Gastrocnemius medialis (tissue), 4 donors: ENCODE data around the gene ADIPOQ. TPM values are rescaled to one million over a fixed set of nuclear protein-coding genes. Genes with fewer than 3 reads are reported as not detected.
"Not testable (repeated sequence)": the region's sequence is repeated elsewhere in the genome, so short reads cannot be mapped to it uniquely, and the experiment has no call there.

Source experiments
- ATAC-seq, 2 donors: fragments of 150-250 bp; one replicate each; pipeline ENCODE4 v1.9.1; 2016
- DNase-seq, 2 donors: peaks; one replicate each; pipeline ENCODE4 v3.0.0-alpha.2; 2019
- H3K27ac ChIP-seq, 4 donors: fragments of 200-600 bp; sonication (generic); 1 replicate in 1 of 4; 2 replicates in 3 of 4; pipeline ENCODE4 v1.5.1; 2016 to 2018; ENCODE audit warnings: mild to moderate bottlenecking in 2 of 4, moderate library complexity in 1 of 4
- H3K27me3 ChIP-seq, 3 donors: fragments of 200-600 bp; sonication (generic) in 2 of 3; 1 replicate in 1 of 3; 2 replicates in 2 of 3; pipeline versions ENCODE4 v1.5.1 to v1.6.0; 2016 to 2019; ENCODE audit warnings: mild to moderate bottlenecking in 1 of 3, moderate library complexity in 1 of 3
- H3K36me3 ChIP-seq, 2 donors: fragments of 200-600 bp; sonication (generic) in 1 of 2; one replicate each; pipeline ENCODE4 v1.5.1; 2017 to 2018
- H3K4me1 ChIP-seq, 2 donors: fragments of 200-600 bp; sonication (generic) in 1 of 2; one replicate each; pipeline ENCODE4 v1.5.1; 2016 to 2017; ENCODE audit warnings: mild to moderate bottlenecking in 2 of 2
- H3K4me3 ChIP-seq, 4 donors: fragments of 200-600 bp; sonication (generic) in 3 of 4; 1 replicate in 1 of 4; 2 replicates in 3 of 4; pipeline ENCODE4 v1.5.1; 2016 to 2019; ENCODE audit warnings: mild to moderate bottlenecking in 2 of 4
- H3K9me3 ChIP-seq, 3 donors: fragments of 200-600 bp; sonication (generic) in 2 of 3; 1 replicate in 1 of 3; 2 replicates in 2 of 3; pipeline ENCODE4 v1.5.1; 2016 to 2019
- POLR2A ChIP-seq, 2 donors: fragments of 450-650 bp; IDR thresholded peaks; one replicate each; pipeline ENCODE4 v1.6.1; 2017; ENCODE audit warnings: antibody characterized with exemption in 2 of 2, mild to moderate bottlenecking in 2 of 2, moderate library complexity in 2 of 2
- in situ Hi-C, 4 donors: fragments of 200-750 bp; cut with MboI; loops; one replicate each; pipeline versions ENCODE4 v1.15.0 to v1.8.0; 2017; ENCODE audit warnings: low sequenced_read_pairs in 4 of 4
- intact Hi-C: fragments of 100-400 bp; cut with DNase I; formaldehyde crosslinking; loops from one replicate; pipeline ENCODE4 v1.15.1; 2023; ENCODE audit warnings: low total_unique reads
- total RNA-seq, 4 donors: library from RNA; depleted of rRNA; stranded (reverse); fragments of >200 nt; gene quantifications; one replicate each; pipeline versions ENCODE4 v1.1.0 to v1.2.3, GENCODE V29; 2016
- TF ChIP-seq, protein P1 (sequence below), 5 experiments: fragments of 450-650 bp in 3 of 5; fragments of 200-600 bp in 2 of 5; sonication (generic) in 2 of 5; IDR thresholded peaks in 4 of 5; conservative IDR thresholded peaks in 1 of 5; 1 replicate in 4 of 5; 2 replicates in 1 of 5; pipeline ENCODE4 v1.5.1; 2016 to 2019; ENCODE audit warnings: antibody characterized with exemption in 5 of 5, mild to moderate bottlenecking in 3 of 5, moderate library complexity in 3 of 5

ADIPOQ gene
- total RNA-seq, 4 donors from 2014 or later: 0.33 to 4.1 (median 1.8) TPM

DNA sequence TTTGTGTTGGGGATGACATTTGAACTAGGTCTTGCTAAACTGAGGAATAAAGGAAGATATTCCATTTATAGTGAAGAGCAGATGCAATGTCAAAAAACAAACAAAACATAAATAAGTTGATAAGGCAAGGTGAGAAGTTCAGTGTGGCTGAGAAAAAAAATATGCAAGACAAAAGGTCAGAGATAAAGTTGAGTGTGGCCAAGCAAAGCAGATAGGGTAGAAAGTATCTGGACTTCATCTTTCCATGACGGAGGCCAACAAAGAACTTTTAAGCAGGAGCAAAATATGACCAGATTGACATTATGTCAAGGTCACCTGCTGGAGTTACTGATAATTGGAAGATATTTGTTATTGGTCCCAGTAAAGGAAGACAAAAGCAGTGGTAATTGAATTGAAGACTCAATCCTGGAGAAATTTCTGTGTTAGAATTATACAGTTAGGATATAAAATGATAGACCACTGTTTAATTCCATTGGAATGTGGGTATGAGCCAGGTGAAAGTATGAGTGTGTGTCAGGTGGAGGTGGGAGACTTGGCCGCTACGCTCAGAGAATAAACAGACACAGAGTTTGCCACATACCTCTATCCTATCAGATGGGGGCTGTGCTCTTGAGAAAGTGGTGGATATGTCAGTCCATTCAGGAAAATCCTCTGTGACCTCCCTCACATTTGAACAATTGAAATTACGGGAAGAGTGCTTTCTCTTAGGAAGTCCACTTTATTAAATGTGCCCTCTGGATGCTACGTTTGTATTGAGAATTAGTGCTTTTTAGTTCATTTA, 28.1 kb downstream of the ADIPOQ start:
- no peak overlapping the region for H3K27ac ChIP-seq
- no peaks in the 10 kb centered on the region for H3K36me3 ChIP-seq
- no peak for TF ChIP-seq POLR2A (IDR thresholded peaks at IDR 0.05)
- TF ChIP-seq, protein P1, sequence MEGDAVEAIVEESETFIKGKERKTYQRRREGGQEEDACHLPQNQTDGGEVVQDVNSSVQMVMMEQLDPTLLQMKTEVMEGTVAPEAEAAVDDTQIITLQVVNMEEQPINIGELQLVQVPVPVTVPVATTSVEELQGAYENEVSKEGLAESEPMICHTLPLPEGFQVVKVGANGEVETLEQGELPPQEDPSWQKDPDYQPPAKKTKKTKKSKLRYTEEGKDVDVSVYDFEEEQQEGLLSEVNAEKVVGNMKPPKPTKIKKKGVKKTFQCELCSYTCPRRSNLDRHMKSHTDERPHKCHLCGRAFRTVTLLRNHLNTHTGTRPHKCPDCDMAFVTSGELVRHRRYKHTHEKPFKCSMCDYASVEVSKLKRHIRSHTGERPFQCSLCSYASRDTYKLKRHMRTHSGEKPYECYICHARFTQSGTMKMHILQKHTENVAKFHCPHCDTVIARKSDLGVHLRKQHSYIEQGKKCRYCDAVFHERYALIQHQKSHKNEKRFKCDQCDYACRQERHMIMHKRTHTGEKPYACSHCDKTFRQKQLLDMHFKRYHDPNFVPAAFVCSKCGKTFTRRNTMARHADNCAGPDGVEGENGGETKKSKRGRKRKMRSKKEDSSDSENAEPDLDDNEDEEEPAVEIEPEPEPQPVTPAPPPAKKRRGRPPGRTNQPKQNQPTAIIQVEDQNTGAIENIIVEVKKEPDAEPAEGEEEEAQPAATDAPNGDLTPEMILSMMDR (IDR thresholded peaks at IDR 0.05 in 4 of 5, conservative IDR thresholded peaks at IDR 0.05 in 1 of 5): no peak
- H3K4me1 ChIP-seq: no peaks in the 10 kb centered on the region
- DNase-seq: no peak
- H3K9me3 ChIP-seq: no peaks in the 10 kb centered on the region
- no peak for ATAC-seq
- intact Hi-C loops: no loop called here
- in situ Hi-C loops: no loop called here
- no peaks in the 10 kb centered on the region for H3K27me3 ChIP-seq
- H3K4me3 ChIP-seq: no peak overlapping the region

DNA sequence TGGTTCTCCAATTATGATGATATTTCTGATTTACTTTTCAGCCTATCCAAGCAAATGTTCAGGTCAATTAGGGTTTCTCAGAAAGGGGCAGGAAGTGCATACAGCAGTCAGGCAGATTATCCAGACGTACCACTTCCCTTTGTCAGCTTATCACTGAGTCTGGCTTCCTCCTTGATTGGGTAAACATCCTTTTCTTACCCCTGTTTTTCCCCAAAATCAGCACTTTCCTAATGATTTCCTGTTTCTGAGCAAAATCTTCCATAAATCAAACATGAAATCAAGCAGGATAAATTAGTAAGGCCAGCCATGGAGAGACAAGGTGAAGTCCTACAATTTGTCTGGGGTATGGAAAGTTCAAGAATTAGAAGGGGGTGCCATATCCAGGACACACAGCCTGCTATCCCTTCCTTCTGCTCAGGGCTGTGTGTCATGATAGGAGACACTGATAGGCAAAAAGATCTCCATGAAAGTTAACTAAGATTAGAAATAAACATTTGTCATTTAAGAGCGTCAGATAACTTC, 29.0 kb downstream of the ADIPOQ start:
- TF ChIP-seq, protein P1 (IDR thresholded peaks at IDR 0.05 in 4 of 5, conservative IDR thresholded peaks at IDR 0.05 in 1 of 5): no peak
- TF ChIP-seq POLR2A (IDR thresholded peaks at IDR 0.05): no peak
- in situ Hi-C loops: no loop called here

DNA sequence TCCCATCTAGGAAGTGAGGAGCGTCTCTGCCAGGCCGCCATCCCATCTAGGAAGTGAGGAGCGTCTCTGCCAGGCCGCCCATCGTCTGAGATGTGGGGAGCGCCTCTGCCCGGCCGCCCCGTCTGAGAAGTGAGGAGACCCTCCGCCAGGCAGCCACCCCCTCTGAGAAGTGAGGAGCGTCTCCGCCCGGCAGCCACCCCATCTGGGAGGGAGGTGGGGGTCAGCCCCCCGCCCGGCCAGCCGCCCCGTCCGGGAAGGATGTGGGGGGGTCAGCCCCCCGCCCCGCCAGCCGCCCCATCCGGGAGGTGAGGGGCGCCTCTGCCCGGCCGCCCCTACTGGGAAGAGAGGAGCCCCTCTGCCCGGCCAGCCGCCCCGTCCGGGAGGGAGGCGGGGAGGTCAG, 31.3 kb downstream of the ADIPOQ start:
- intact Hi-C loops, H3K4me1 ChIP-seq, DNase-seq, H3K27me3 ChIP-seq, H3K36me3 ChIP-seq, H3K27ac ChIP-seq, H3K4me3 ChIP-seq, H3K9me3 ChIP-seq, in situ Hi-C loops, ATAC-seq: not testable (repeated sequence)

More for the DNA sequence above, 29.0 kb downstream of the ADIPOQ start:
- Histone ChIP-seq H3K27me3 (no peaks in the 10 kb centered on the region), H3K36me3 (no peaks in the 10 kb centered on the region), H3K4me3 (no peak overlapping the region), H3K9me3 (no peaks in the 10 kb centered on the region), H3K4me1 (no peaks in the 10 kb centered on the region), H3K27ac (peak overlapping the region in 1 of 4 donors; percentile 13)
- DNase-seq (no peak), ATAC-seq (no peak)
- intact Hi-C loops: no loop called here

DNA sequence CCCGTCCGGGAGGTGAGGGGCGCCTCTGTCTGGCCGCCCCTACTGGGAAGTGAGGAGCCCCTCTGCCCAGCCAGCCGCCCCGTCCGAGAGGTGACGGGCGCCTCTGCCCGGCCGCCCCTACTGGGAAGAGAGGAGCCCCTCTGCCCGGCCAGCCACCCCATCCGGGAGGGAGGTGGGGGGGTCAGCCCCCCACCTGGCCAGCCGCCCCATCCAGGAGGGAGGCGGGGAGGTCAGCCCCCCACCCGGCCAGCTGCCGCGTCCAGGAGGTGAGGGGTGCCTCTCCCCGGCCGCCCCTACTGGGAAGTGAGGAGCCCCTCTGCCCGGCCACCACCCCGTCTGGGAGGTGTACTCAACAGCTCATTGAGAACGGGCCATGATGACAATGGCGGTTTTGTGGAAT, 31.7 kb downstream of the ADIPOQ start:
- H3K27ac ChIP-seq, H3K4me1 ChIP-seq, intact Hi-C loops, H3K36me3 ChIP-seq, ATAC-seq, H3K4me3 ChIP-seq, in situ Hi-C loops, DNase-seq, H3K9me3 ChIP-seq, H3K27me3 ChIP-seq: not testable (repeated sequence)

DNA sequence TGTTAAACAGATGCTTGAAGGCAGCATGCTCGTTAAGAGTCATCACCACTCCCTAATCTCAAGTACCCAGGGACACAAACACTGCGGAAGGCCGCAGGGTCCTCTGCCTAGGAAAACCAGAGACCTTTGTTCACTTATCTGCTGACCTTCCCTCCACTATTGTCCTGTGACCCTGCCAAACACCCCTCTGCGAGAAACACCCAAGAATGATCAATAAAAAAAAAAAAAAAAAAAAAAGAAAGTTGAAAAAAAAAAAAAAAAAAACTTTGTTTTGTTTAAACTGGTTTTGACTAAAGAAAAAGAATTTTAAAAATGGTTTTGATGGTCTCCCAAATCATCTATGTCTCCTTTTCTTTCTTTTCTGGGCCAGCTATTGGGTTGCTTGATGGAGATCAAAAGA, 32.3 kb downstream of the ADIPOQ start:
- H3K27me3 ChIP-seq, intact Hi-C loops, H3K9me3 ChIP-seq, H3K27ac ChIP-seq, H3K4me3 ChIP-seq, in situ Hi-C loops, DNase-seq, H3K36me3 ChIP-seq, H3K4me1 ChIP-seq, ATAC-seq: not testable (repeated sequence)

DNA sequence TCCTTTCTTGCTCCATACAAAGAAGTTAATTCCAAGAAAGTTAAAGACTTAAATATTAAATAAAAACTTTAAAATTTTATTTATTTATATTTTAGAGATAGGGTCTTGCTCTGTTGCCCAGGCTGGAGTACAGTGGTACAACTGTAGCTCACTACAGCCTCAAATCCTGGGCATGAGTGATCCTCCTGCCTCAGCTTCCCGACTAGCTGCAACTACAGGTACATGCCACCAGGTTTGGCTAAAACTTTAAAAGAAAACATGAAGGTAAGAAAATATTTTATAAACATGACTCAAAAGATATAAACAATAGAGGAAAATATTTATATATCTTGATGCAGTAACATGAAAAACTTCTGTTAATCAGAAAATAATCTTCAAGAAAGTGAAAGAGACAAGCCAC, 33.2 kb downstream of the ADIPOQ start:
- H3K36me3 ChIP-seq: no peaks in the 10 kb centered on the region
- DNase-seq (no peak), ATAC-seq (no peak)
- H3K4me1 ChIP-seq: no peaks in the 10 kb centered on the region
- TF ChIP-seq POLR2A (IDR thresholded peaks at IDR 0.05): no peak
- TF ChIP-seq, protein P1 (IDR thresholded peaks at IDR 0.05 in 4 of 5, conservative IDR thresholded peaks at IDR 0.05 in 1 of 5): no peak
- no peaks in the 10 kb centered on the region for H3K27me3 ChIP-seq
- H3K9me3 ChIP-seq: no peaks in the 10 kb centered on the region
- H3K4me3 ChIP-seq: no peak overlapping the region
- intact Hi-C loops: no loop called here
- no peak overlapping the region for H3K27ac ChIP-seq
- in situ Hi-C loops: no loop called here
